Superior temporal gyrus (tissue), 1 donor: Measurements from ENCODE around the gene ARF5.

ENCODE experiments used
- DNase-seq: peaks from one replicate; pipeline ENCODE4 v3.0.0-alpha.2; 2016; ENCODE audit errors: extremely low spot score

Gene ARF5

GRCh38 chr7:127588697-127589482 is 679 bp downstream of the ARF5 start:
- DNase-seq, result no peak

DNA sequence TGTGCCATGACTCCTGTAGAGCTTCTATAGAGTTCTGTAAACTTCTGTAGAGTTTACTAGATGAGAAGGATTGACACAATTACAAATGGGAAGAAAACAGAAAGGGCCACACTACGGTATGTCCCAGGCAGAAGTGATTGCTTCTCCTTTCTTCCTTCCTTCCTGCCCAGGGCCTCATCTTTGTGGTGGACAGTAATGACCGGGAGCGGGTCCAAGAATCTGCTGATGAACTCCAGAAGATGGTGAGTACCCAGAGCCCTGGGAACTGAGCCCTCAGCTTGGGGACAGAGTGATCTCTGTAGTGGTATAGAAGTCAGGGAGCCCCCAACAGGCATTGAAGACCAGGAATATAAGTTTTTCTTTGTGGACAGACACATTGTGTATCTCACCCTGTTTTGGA is 1.7 kb downstream of the ARF5 start:
- no peak for DNase-seq

DNA sequence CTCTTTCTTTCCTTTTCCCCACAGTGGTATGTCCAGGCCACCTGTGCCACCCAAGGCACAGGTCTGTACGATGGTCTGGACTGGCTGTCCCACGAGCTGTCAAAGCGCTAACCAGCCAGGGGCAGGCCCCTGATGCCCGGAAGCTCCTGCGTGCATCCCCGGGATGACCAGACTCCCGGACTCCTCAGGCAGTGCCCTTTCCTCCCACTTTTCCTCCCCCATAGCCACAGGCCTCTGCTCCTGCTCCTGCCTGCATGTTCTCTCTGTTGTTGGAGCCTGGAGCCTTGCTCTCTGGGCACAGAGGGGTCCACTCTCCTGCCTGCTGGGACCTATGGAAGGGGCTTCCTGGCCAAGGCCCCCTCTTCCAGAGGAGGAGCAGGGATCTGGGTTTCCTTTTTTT is 3.0 kb downstream of the ARF5 start:
- DNase-seq, result no peak

DNA sequence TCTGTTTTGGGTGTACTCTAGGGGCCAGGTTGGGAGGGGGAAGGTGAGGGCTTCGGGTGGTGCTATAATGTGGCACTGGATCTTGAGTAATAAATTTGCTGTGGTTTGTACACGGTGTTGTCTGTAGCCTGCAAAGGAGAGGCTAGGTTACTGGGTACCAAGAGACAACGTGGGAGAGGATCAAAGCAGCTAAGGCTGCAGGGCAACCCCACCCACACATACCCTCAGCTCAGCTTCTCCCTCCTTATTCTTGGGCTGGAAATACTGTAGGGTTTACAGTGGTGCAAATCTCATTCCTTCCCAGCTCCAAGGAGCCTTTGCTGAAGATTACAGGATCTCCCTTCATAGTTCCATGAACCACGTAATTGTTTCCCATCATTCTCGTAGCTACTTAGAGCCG is 3.4 kb downstream of the ARF5 start:
- no peak for DNase-seq

DNA sequence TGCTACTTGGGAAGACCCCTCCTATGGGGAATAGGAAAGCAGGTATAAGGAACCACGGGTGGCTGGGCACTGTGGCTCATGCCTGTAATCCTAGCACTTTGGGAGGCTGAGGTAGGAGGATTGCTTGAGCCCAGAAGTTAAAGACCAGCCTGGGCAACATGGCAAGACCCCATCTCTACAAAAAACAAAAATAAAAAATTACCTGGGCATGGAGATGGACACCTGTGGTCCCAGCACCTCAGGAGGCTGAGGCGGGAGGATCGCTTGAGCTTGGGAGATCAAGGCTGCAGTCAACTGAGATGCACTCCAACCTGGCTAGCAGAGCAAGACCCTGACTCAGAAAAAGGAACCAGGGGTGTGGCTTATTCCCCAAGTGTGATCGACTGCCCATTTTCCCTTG is 4.3 kb downstream of the ARF5 start:
- no peak for DNase-seq

- DNase-seq, result no peak
These were observed 6.3 kb downstream of the ARF5 start for GRCh38 chr7:127594490-127594889.

DNA sequence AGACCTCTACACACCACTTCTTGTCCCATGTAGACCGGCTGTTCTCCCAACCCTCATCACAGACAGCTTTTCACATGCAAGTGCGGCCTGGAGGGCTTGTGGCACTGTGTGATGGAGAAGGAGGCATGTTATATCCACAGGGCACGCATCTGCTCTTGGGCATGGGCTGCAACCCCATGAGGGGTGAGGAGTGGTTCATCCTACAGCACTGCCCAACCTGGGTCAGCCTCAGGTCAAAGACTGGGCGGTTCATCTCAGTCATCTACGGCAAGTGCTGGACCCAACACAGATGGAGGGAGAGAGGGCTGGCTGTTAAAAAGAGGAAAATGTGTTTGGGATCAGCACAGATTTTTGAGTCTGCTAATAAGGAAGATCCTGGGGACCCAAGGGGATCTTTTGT is 7.5 kb downstream of the ARF5 start:
- DNase-seq, result no peak

DNA sequence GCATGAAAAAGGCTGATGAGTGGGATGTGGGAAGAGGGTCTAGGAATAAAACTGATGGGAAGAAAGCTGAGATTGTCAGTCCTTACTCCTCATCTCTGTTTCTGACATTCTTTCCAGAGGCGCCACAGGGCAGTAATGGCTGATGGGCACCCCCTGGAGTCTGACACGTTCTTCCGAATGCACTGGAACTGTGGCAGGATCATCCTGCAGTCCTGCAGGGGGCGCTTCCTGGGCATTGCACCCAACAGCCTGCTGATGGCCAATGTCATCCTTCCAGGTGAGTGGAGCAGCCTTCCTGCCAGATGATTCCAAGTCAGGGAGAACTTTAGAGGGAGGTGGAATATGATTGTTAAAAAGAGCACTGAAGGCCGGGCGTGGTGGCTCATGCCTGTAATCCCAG is 10.1 kb downstream of the ARF5 start:
- no peak for DNase-seq

GRCh38 chr7:127600885-127601284 is 12.7 kb downstream of the ARF5 start:
- no peak for DNase-seq

DNA sequence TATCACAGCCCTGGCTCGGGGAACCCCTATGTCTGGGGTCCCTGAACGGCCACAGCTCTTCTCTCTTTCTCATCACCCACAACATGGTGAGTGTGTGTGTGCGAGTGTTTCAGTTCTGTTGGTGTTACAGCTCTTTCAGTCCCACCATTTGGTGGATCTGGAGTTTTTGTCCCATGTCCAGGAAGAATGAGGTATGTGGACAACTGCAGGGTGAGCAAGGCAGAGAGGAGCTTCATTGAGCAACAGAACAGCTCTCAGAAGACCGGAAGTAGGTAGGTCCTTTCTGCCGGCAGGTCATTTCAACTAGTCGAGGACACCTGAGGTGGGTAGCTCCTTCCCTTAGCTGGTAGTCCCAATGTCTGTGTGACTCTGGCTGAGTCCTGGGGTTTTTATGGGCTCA is 20.2 kb downstream of the ARF5 start:
- DNase-seq, result no peak

- DNase-seq, result no peak
These were observed 21.1 kb downstream of the ARF5 start for GRCh38 chr7:127609297-127609696.

DNA sequence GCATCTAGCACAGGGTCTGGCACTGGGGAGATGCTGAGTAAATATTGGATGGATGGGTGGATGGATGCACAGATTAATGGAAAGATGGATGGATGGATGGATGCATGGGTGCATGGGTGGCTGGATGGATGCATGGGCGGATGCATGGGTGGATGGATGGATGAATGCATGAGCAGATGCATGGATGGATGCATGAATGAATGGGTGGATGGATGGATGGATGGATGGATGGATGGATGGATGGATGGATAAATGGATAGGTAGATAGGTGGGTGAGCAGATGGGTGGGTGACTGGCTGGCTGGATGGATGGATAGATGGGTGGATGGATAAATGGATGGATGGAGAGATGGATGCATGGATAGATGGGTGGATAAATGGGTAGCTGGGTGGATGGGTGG is 24.1 kb downstream of the ARF5 start:
- DNase-seq, result no peak

GRCh38 chr7:127616724-127617123 is 28.5 kb downstream of the ARF5 start:
- no peak for DNase-seq

DNA sequence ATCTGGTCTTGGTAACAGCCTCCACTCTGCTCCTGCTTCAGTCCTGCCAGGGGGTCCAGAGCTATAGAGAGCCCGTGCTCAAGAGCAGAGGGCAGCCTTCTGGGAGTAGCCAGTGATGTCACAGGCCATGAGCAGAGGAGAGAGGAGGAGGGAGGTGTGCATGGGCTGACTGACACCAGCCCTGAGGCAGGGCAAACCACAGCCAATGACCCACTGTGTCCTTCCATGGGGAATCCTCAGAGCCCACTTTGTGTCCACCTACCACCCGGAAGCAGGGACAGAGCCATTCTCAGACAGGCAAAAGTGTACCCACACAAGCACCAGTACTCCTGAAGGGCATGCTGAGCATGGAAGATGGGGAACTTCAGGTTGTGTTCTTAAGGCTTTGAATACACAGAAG is 29.8 kb downstream of the ARF5 start, which contains the start of gene PAX4:
Gene PAX4, minus strand, starts transcription at position 101 of the 400 bp plus-strand sequence. CDS start 2,214 bp downstream, outside the sequence.
- DNase-seq, result no peak

DNA sequence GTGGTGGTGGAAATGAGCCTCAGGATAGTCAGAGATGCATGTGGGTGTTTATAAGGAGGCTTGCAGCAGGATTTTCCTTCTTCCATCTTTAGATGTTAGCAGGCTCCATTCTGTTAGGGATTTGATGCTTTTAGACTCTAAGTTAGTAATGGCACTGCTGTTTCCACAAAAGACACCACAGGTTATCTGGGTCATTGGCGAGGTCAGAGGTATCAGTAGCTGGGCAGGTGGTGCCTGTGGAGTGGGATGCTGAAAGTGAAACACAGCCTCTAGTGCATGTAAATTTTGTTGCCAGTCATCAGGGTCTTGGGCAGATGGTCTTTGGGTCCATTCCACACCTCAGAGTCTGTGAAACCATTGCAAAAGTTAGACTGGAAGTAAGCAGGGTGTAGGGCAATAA is 30.6 kb downstream of the ARF5 start:
- no peak for DNase-seq

GRCh38 chr7:127619681-127620405 is 31.6 kb downstream of the ARF5 start:
- no peak for DNase-seq

GRCh38 chr7:127620406-127621233 is 32.4 kb downstream of the ARF5 start:
- no peak for DNase-seq

GRCh38 chr7:127625331-127625730 is 37.1 kb downstream of the ARF5 start:
- DNase-seq, result no peak

GRCh38 chr7:127628445-127628844 is 40.2 kb downstream of the ARF5 start:
- no peak for DNase-seq

DNA sequence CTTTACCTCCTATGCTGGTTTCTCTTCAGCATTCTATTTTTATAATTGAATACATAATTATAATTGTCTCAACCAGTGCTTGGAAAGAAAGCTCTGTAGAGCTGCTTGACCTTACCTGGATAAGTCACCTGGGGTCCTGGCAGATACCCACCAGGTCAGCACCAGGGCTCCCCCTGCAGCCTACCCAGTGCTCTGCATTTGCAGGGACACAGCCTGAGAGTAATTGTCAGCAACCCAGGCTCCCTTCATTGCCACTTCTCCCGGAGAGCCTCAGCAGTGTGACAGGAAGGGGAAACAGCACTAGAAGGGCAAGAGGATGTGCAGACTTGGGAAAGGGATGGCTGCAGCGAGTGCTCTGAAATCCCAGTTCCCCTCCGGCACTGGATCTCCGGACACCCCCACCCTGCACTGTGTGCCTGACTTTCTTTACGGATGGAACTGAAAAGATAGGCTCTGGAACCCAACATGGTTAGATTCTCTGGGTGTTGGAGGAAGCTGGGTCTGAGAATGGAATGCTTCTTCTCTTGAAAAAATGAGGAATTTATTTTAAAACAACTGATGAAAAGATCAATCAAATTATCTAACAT is 41.1 kb downstream of the ARF5 start:
- DNase-seq, result no peak

GRCh38 chr7:127632276-127632910 is 44.2 kb downstream of the ARF5 start:
- DNase-seq, result no peak
